K562 (cell line): ENCODE results near the gene SPOUT1. TPM values are rescaled to one million over a fixed set of nuclear protein-coding genes. Genes with fewer than 3 reads are reported as not detected.

Experiments used
- FOXK2 ChIP-seq, 2 experiments: fragments of 450-650 bp; IDR thresholded peaks in 1 of 2; conservative IDR thresholded peaks in 1 of 2; 2 replicates each; pipeline ENCODE4 v1.6.1; 2016; ENCODE audit warnings: low read depth in 2 of 2, mild to moderate bottlenecking in 1 of 2
- HDAC2 ChIP-seq: fragments of 450-650 bp; IDR thresholded peaks from 2 replicates; pipeline ENCODE4 v1.6.1; 2016; ENCODE audit warnings: mild to moderate bottlenecking
- HINFP ChIP-seq: fragments of 450-650 bp; conservative IDR thresholded peaks from 2 replicates; pipeline ENCODE4 v1.6.1; 2016; ENCODE audit warnings: missing genetic modification characterization, low read depth, mild to moderate bottlenecking, control low read depth, missing compliant biosample characterization
- KLF6 ChIP-seq: fragments of 250-450 bp; sonication (Bioruptor Pico); IDR thresholded peaks from 2 replicates; pipeline ENCODE4 v1.4.0; 2020; ENCODE audit warnings: mild to moderate bottlenecking, moderate library complexity, borderline replicate concordance
- MXI1 ChIP-seq: IDR thresholded peaks from 2 replicates; pipeline ENCODE4 v1.6.1; 2011; ENCODE audit warnings: low read depth, mild to moderate bottlenecking, improper control_type of control experiment, low read length
- PBX2 ChIP-seq, 2 experiments: IDR thresholded peaks in 1 of 2; conservative IDR thresholded peaks in 1 of 2; 2 replicates each; pipeline ENCODE4 v1.6.1; 2016; ENCODE audit warnings: low read depth in 2 of 2, mild to moderate bottlenecking in 1 of 2, missing compliant biosample characterization in 1 of 2, missing genetic modification characterization in 1 of 2, moderate library complexity in 1 of 2
- RB1 ChIP-seq: fragments of 450-650 bp; IDR thresholded peaks from 2 replicates; pipeline ENCODE4 v1.6.1; 2017; ENCODE audit warnings: low read depth, mild to moderate bottlenecking
- RBBP5 ChIP-seq: fragments of 200-600 bp; sonication (generic); IDR thresholded peaks from 2 replicates; pipeline ENCODE4 v1.6.1; 2012; ENCODE audit warnings: borderline replicate concordance, mild to moderate bottlenecking, low read length, control low read depth, inconsistent platforms; ENCODE audit not compliant: insufficient read depth, poor library complexity, severe bottlenecking
- SAP30 ChIP-seq: fragments of 200-600 bp; sonication (generic); IDR thresholded peaks from 2 replicates; pipeline ENCODE4 v1.6.1; 2012; ENCODE audit warnings: borderline replicate concordance, low read depth, mild to moderate bottlenecking, moderate library complexity, low read length, control low read depth, inconsistent platforms; ENCODE audit not compliant: insufficient read depth, poor library complexity, severe bottlenecking
- SIN3A ChIP-seq, 2 experiments: fragments of 150-350 bp in 1 of 2; IDR thresholded peaks; 2 replicates each; pipeline ENCODE4 v1.6.1; 2011 to 2016; ENCODE audit warnings: borderline replicate concordance in 2 of 2, low read depth in 2 of 2, low read length in 2 of 2, mild to moderate bottlenecking in 2 of 2, moderate library complexity in 2 of 2; ENCODE audit not compliant: control insufficient read depth in 1 of 2
- TCFL5 ChIP-seq: fragments of 250-450 bp; sonication (Bioruptor Pico); conservative IDR thresholded peaks from 2 replicates; pipeline ENCODE4 v1.6.1; 2021; ENCODE audit warnings: mild to moderate bottlenecking, moderate library complexity, matching md5 sums
- TEAD1 ChIP-seq, 2 experiments: fragments of 450-650 bp in 1 of 2; sonication (generic) in 1 of 2; formaldehyde crosslinking; IDR thresholded peaks; 2 replicates each; pipeline versions ENCODE4 v1.4.0 to v1.8.0; 2020 to 2022; ENCODE audit warnings: mild to moderate bottlenecking in 2 of 2, missing genetic modification reagents in 1 of 2
- THAP7 ChIP-seq: fragments of 250-450 bp; sonication (Bioruptor Pico); IDR thresholded peaks from 2 replicates; pipeline ENCODE4 v1.5.0; 2021
- U2AF2 ChIP-seq: fragments of 200-400 bp; formaldehyde crosslinking; optimal IDR thresholded peaks from 2 replicates; pipeline ENCODE3; 2017; ENCODE audit warnings: low read depth, mild to moderate bottlenecking, low read length
- ZBTB17 ChIP-seq: fragments of 450-650 bp; formaldehyde crosslinking; IDR thresholded peaks from 2 replicates; pipeline ENCODE4 v1.4.0; 2020; ENCODE audit warnings: mild to moderate bottlenecking
- ZBTB7A ChIP-seq: IDR thresholded peaks from 2 replicates; pipeline ENCODE4 v1.6.1; 2011; ENCODE audit warnings: low read depth, mild to moderate bottlenecking, low read length, moderate library complexity, borderline replicate concordance; ENCODE audit not compliant: control insufficient read depth
- ZC3H11A ChIP-seq: IDR thresholded peaks from 2 replicates; pipeline ENCODE4 v1.6.1; 2012; ENCODE audit warnings: low read depth, low read length, improper control_type of control experiment
- ZNF174 ChIP-seq: fragments of 250-450 bp; sonication (Bioruptor Pico); IDR thresholded peaks from 2 replicates; pipeline ENCODE4 v1.4.0; 2020; ENCODE audit warnings: mild to moderate bottlenecking
- ZNF764 ChIP-seq: fragments of 250-450 bp; sonication (Bioruptor Pico); IDR thresholded peaks from 2 replicates; pipeline ENCODE4 v1.4.0; 2020; ENCODE audit warnings: low read depth, mild to moderate bottlenecking, moderate library complexity
- polyA plus RNA-seq, 8 experiments: library from polyadenylated mRNA; depleted of rRNA in 4 of 8; stranded (reverse) in 5 of 8; unstranded in 3 of 8; fragments of >200 nt; fragmentation: Nextera tagmentation in 2 of 8; fragmentation: Illumina TruSeq in 1 of 8; extraction: Ambion mirVana in 2 of 8; extraction: Trizol in 1 of 8; gene quantifications; 2 replicates each; pipeline versions ENCODE4 v1.2.1 to v1.2.3, GENCODE V29; 2011 to 2014; ENCODE audit warnings: inconsistent platforms in 1 of 8, missing spikeins in 1 of 8
- total RNA-seq, 7 experiments: library from RNA; depleted of rRNA in 6 of 7; stranded (reverse); fragments of >200 nt in 6 of 7; fragmentation: Illumina TruSeq in 2 of 7; extraction: Trizol in 2 of 7; gene quantifications; 2 replicates each; pipeline versions ENCODE4 v1.2.1 to v1.2.3, GENCODE V29; 2011 to 2021; ENCODE audit warnings: low replicate concordance in 1 of 7

The SPOUT1 gene
- total and polyA plus RNA-seq, 9 of the 15 experiments (the other 6 are each of a cell fraction or from before 2014, with no cell fraction given): 10.6 to 121 (median 37.4) TPM

- peak; percentile 3; the same call in 1 of the 2 replicates for TF ChIP-seq PBX2 (CRISPR knock-in tag; IDR thresholded peaks at IDR 0.05; ENCODE audit: low read depth)
- no peak for TF ChIP-seq PBX2 (tag; conservative IDR thresholded peaks at IDR 0.05; ENCODE audit: low read depth)
- TF ChIP-seq HDAC2: 0 out of 2 replicates have a peak, but pooled peaks have one; percentile 15
- TF ChIP-seq THAP7 (CRISPR knock-in tag): 0 out of 2 replicates have a peak, but pooled peaks have one; percentile 57
- 0 out of 2 replicates have a peak, but pooled peaks have one; percentile 53 for TF ChIP-seq MXI1
- peak; percentile 33; the same call in 1 of the 2 replicates for TF ChIP-seq ZBTB7A
- peak; percentile 99 for TF ChIP-seq RB1
- peak; percentile 77 for TF ChIP-seq RBBP5
- TF ChIP-seq ZNF764 (CRISPR knock-in tag): 0 out of 2 replicates have a peak, but pooled peaks have one; percentile 28
- TF ChIP-seq ZC3H11A: peak; percentile 96
- no peak for TF ChIP-seq U2AF2
- peak; percentile 92 to 95 for TF ChIP-seq FOXK2 (conservative IDR thresholded peaks at IDR 0.05 in 1 of 2, IDR thresholded peaks at IDR 0.05 in 1 of 2; ENCODE audit: low read depth in 2 of 2)
- TF ChIP-seq ZNF174: no peak
- TF ChIP-seq TEAD1 (CRISPR knock-in tag; IDR thresholded peaks at IDR 0.05): peak in 1 of 2 experiments; percentile 65; a peak in 1 of 4 replicates
- no peak for TF ChIP-seq TCFL5
- TF ChIP-seq HINFP (tag): no peak
- TF ChIP-seq ZBTB17 (CRISPR knock-in tag): 0 out of 2 replicates have a peak, but pooled peaks have one; percentile 62
- peak; percentile 59 for TF ChIP-seq SAP30
- TF ChIP-seq KLF6 (CRISPR knock-in tag): peak; percentile 65; the same call in 1 of the 2 replicates
- TF ChIP-seq SIN3A (IDR thresholded peaks at IDR 0.05; ENCODE audit: borderline replicate concordance in 2 of 2, control insufficient read depth in 1 of 2, low read depth in 2 of 2, low read length in 2 of 2): peak in 1 of 2 experiments; percentile 87; a peak in 1 of 4 replicates
Measured at GRCh38 chr9:128771745-128772519, 57.7 kb downstream of the SPOUT1 start, which contains the start of gene ZER1 (continued).
